H1 (cell line): Measurements from ENCODE around the gene COPZ2. TPM values are rescaled to one million over a fixed set of nuclear protein-coding genes. Genes with fewer than 3 reads are reported as not detected.
A peak's percentile ranks its signal among the peaks of the same experiment; 100 is the strongest.

Experiments used
- CTCF ChIA-PET: fragments of 300-600 bp; sonication (Branson Sonifier 250); formaldehyde crosslinking; loops from one replicate; lab custom pipeline; 2021; ENCODE audit not compliant: partially characterized antibody; lab: Charles Lee
- POLR2A ChIA-PET: fragments of 300-600 bp; sonication (Branson Sonifier 250); formaldehyde crosslinking; loops from one replicate; lab custom pipeline; 2021; ENCODE audit warnings: inconsistent platforms; ENCODE audit not compliant: partially characterized antibody; lab: Charles Lee
- DNase-seq, 2 experiments: peaks; one replicate each; pipeline versions ENCODE4 v3.0.0 to v3.0.0-alpha.2; 2010 to 2022; ENCODE audit warnings: low spot score in 2 of 2, low read depth in 1 of 2, mixed read lengths in 1 of 2
- FAIRE-seq: peaks from 2 replicates; lab custom pipeline; 2011; peaks lifted over from hg19 to GRCh38; lab: Jason Lieb, UNC
- H2AFZ ChIP-seq: 2 replicates; pipeline ENCODE4 v1.8.1; 2012; ENCODE audit warnings: low read length, inconsistent platforms
- H2AK5ac ChIP-seq: 2 replicates; pipeline ENCODE4 v1.6.1; 2013; ENCODE audit warnings: low read depth, low read length
- H2BK120ac ChIP-seq: replicated peaks from 2 replicates; pipeline ENCODE3; 2013; ENCODE audit warnings: low read depth, low read length, inconsistent platforms
- H2BK12ac ChIP-seq: 2 replicates; pipeline ENCODE4 v1.6.1; 2013; ENCODE audit warnings: low read depth, low read length
- H2BK15ac ChIP-seq: 2 replicates; pipeline ENCODE4 v1.6.1; 2013; ENCODE audit warnings: low read length
- H2BK20ac ChIP-seq: 2 replicates; pipeline ENCODE4 v1.6.1; 2013; ENCODE audit warnings: low read length
- H2BK5ac ChIP-seq: 2 replicates; pipeline ENCODE4 v1.6.1; 2013; ENCODE audit warnings: low read depth, low read length
- H3K14ac ChIP-seq: 2 replicates; pipeline ENCODE4 v1.6.1; 2013; ENCODE audit warnings: inconsistent platforms; ENCODE audit not compliant: insufficient read length
- H3K18ac ChIP-seq: 2 replicates; pipeline ENCODE4 v1.6.1; 2013; ENCODE audit warnings: low read length; ENCODE audit errors: extremely low read depth
- H3K23ac ChIP-seq: 2 replicates; pipeline ENCODE4 v1.6.1; 2013; ENCODE audit warnings: inconsistent platforms; ENCODE audit not compliant: insufficient read length
- H3K23me2 ChIP-seq: 2 replicates; pipeline ENCODE4 v1.6.1; 2013; ENCODE audit warnings: low read depth, low read length
- H3K27ac ChIP-seq: 2 replicates; pipeline ENCODE4 v1.6.1; 2011; ENCODE audit warnings: low read depth, low read length, inconsistent platforms
- H3K27me3 ChIP-seq, 4 experiments: replicated peaks in 1 of 4; 1 replicate in 1 of 4; 2 replicates in 3 of 4; pipeline versions ENCODE4 v1.6.1 to v1.8.1; 2011 to 2013; ENCODE audit warnings: low read length in 3 of 4, mild to moderate bottlenecking in 3 of 4, inconsistent platforms in 2 of 4, mixed read lengths in 2 of 4, moderate library complexity in 1 of 4; ENCODE audit not compliant: control insufficient read depth in 3 of 4, insufficient read depth in 3 of 4; ENCODE audit errors: extremely low read depth in 1 of 4
- H3K36me3 ChIP-seq, 4 experiments: 2 replicates each; pipeline versions ENCODE4 v1.6.1 to v1.8.1; 2011 to 2013; ENCODE audit warnings: mild to moderate bottlenecking in 4 of 4, low read length in 3 of 4, moderate library complexity in 2 of 4, control low read depth in 1 of 4, inconsistent platforms in 1 of 4; ENCODE audit not compliant: insufficient read depth in 4 of 4, control insufficient read depth in 2 of 4
- H3K4ac ChIP-seq: replicated peaks from 2 replicates; pipeline ENCODE3; 2013; ENCODE audit warnings: low read length, low read depth, mixed read lengths, inconsistent platforms; ENCODE audit not compliant: insufficient read length
- H3K4me1 ChIP-seq, 4 experiments: replicated peaks in 1 of 4; 1 replicate in 1 of 4; 2 replicates in 3 of 4; pipeline versions ENCODE4 v1.6.1 to v1.8.1; 2011 to 2013; ENCODE audit warnings: low read length in 3 of 4, inconsistent platforms in 2 of 4, mixed read lengths in 1 of 4; ENCODE audit not compliant: insufficient read depth in 4 of 4, control insufficient read depth in 3 of 4
- H3K4me2 ChIP-seq, 2 experiments: 2 replicates each; pipeline versions ENCODE4 v1.6.1 to v1.8.1; 2011 to 2013; ENCODE audit warnings: low read depth in 2 of 2, low read length in 2 of 2, control low read depth in 1 of 2, inconsistent platforms in 1 of 2, mild to moderate bottlenecking in 1 of 2; ENCODE audit not compliant: insufficient read depth in 1 of 2
- H3K4me3 ChIP-seq, 4 experiments: fragments of 200-600, 300-600 bp in 1 of 4; sonication (generic), shearing (Covaris generic), sonication (Bioruptor Twin) in 1 of 4; 2 replicates each; pipeline versions ENCODE4 v1.5.1 to v1.8.1; 2011 to 2016; ENCODE audit warnings: low read length in 4 of 4, low read depth in 3 of 4, control low read depth in 2 of 4, inconsistent platforms in 2 of 4, mild to moderate bottlenecking in 2 of 4, mixed read lengths in 1 of 4, moderate library complexity in 1 of 4; ENCODE audit not compliant: insufficient read depth in 2 of 4; ENCODE audit errors: extremely low read depth in 1 of 4
- H3K56ac ChIP-seq: replicated peaks from 2 replicates; pipeline ENCODE3; 2013; ENCODE audit warnings: low read depth, mild to moderate bottlenecking, mixed read lengths, low read length, inconsistent platforms; ENCODE audit not compliant: insufficient read length
- H3K79me1 ChIP-seq: 2 replicates; pipeline ENCODE4 v1.6.1; 2013; ENCODE audit warnings: low read depth, low read length, control low read depth
- H3K79me2 ChIP-seq, 2 experiments: 2 replicates each; pipeline versions ENCODE4 v1.6.1 to v1.8.1; 2012 to 2013; ENCODE audit warnings: low read length in 2 of 2, mild to moderate bottlenecking in 2 of 2, inconsistent platforms in 1 of 2; ENCODE audit not compliant: insufficient read depth in 2 of 2, control insufficient read depth in 1 of 2
- H3K9ac ChIP-seq, 4 experiments: replicated peaks in 1 of 4; 1 replicate in 1 of 4; 2 replicates in 3 of 4; pipeline versions ENCODE4 v1.6.1 to v1.8.1; 2011 to 2013; ENCODE audit warnings: low read depth in 3 of 4, low read length in 3 of 4, control low read depth in 2 of 4, mild to moderate bottlenecking in 2 of 4, moderate library complexity in 2 of 4, inconsistent platforms in 1 of 4; ENCODE audit errors: extremely low read depth in 1 of 4
- H3K9me3 ChIP-seq, 2 experiments: 2 replicates each; pipeline versions ENCODE4 v1.6.1 to v1.8.1; 2012 to 2013; ENCODE audit warnings: mild to moderate bottlenecking in 2 of 2, moderate library complexity in 2 of 2, control low read depth in 1 of 2, inconsistent platforms in 1 of 2, low read depth in 1 of 2, low read length in 1 of 2, mixed read lengths in 1 of 2; ENCODE audit not compliant: insufficient read depth in 2 of 2
- H4K20me1 ChIP-seq, 2 experiments: replicated peaks in 1 of 2; 2 replicates each; pipeline versions ENCODE3 to v1.8.1; 2011 to 2013; ENCODE audit warnings: inconsistent platforms in 2 of 2, low read length in 2 of 2, mild to moderate bottlenecking in 1 of 2; ENCODE audit not compliant: insufficient read depth in 2 of 2, control insufficient read depth in 1 of 2
- H4K5ac ChIP-seq: 2 replicates; pipeline ENCODE4 v1.6.1; 2013; ENCODE audit warnings: low read length, low read depth, mixed read lengths, inconsistent platforms; ENCODE audit not compliant: insufficient read length
- H4K8ac ChIP-seq: 2 replicates; pipeline ENCODE4 v1.8.0; 2013; ENCODE audit warnings: mild to moderate bottlenecking, moderate library complexity, low read length, inconsistent platforms; ENCODE audit not compliant: insufficient read depth; ENCODE audit errors: extremely low read depth
- H4K91ac ChIP-seq: replicated peaks from 2 replicates; pipeline ENCODE3; 2013; ENCODE audit warnings: low read length, mixed read lengths, inconsistent platforms; ENCODE audit not compliant: insufficient read length
- CEBPB ChIP-seq: IDR thresholded peaks from 2 replicates; pipeline ENCODE4 v1.6.1; 2012; ENCODE audit warnings: low read depth, low read length
- E2F6 ChIP-seq: IDR thresholded peaks from 2 replicates; pipeline ENCODE4 v1.6.1; 2012; ENCODE audit warnings: inconsistent platforms
- JUN ChIP-seq: IDR thresholded peaks from 2 replicates; pipeline ENCODE4 v1.6.1; 2011; ENCODE audit warnings: low read depth, mild to moderate bottlenecking, improper control_type of control experiment, low read length
- MAFK ChIP-seq: IDR thresholded peaks from 2 replicates; pipeline ENCODE4 v1.6.1; 2012; ENCODE audit warnings: low read depth, mild to moderate bottlenecking, improper control_type of control experiment, low read length
- PHF8 ChIP-seq: fragments of 200-600 bp; sonication (generic); conservative IDR thresholded peaks from 2 replicates; pipeline ENCODE4 v1.7.1; 2012; ENCODE audit warnings: low read depth, mild to moderate bottlenecking, inconsistent platforms, low read length, moderate library complexity
- POLR2A ChIP-seq, 2 experiments: IDR thresholded peaks; 1 replicate in 1 of 2; 2 replicates in 1 of 2; pipeline ENCODE4 v1.6.1; 2011; ENCODE audit warnings: low read depth in 2 of 2, low read length in 2 of 2, mild to moderate bottlenecking in 2 of 2; ENCODE audit errors: control extremely low read depth in 1 of 2
- POLR2AphosphoS5 ChIP-seq: IDR thresholded peaks from 2 replicates; pipeline ENCODE4 v1.6.1; 2011; ENCODE audit warnings: low read depth, low read length
- SIN3A ChIP-seq, 2 experiments: IDR thresholded peaks in 1 of 2; conservative IDR thresholded peaks in 1 of 2; 2 replicates each; pipeline ENCODE4 v1.6.1; 2011 to 2012; ENCODE audit warnings: low read length in 2 of 2, improper control_type of control experiment in 1 of 2, low read depth in 1 of 2, mild to moderate bottlenecking in 1 of 2
- TAF1 ChIP-seq: IDR thresholded peaks from 2 replicates; pipeline ENCODE4 v1.6.1; 2011; ENCODE audit warnings: mild to moderate bottlenecking, low read depth, low read length
- TBP ChIP-seq: IDR thresholded peaks from 2 replicates; pipeline ENCODE4 v1.6.1; 2011; ENCODE audit warnings: low read depth, low read length, improper control_type of control experiment
- WGBS, 2 experiments: shearing (Covaris generic) in 1 of 2; methylation state at CpG; one replicate each; pipeline versions ENCODE4 v1.1.6 to v1.1.7; 2013 to 2015; ENCODE audit warnings: low lambda C conversion rate in 2 of 2, mixed read lengths in 2 of 2, inconsistent platforms in 1 of 2, low coverage in 1 of 2, missing lambda C conversion rate in 1 of 2; ENCODE audit not compliant: insufficient replicate concordance in 2 of 2, insufficient coverage in 1 of 2, insufficient read length in 1 of 2; ENCODE audit errors: extremely low coverage in 1 of 2, missing lambda C conversion rate in 1 of 2; 5-methylcytosine and 5-hydroxymethylcytosine counted together
- polyA plus RNA-seq, 7 experiments: library from polyadenylated mRNA; depleted of rRNA in 3 of 7; stranded (reverse) in 5 of 7; unstranded in 2 of 7; fragments of >200 nt in 5 of 7; fragments of 200-250 nt in 2 of 7; gene quantifications; 1 replicate in 5 of 7; 2 replicates in 1 of 7; 4 replicates in 1 of 7; pipeline versions ENCODE4 v1.2.1 to v1.2.3, GENCODE V29; 2011 to 2013; ENCODE audit warnings: missing spikeins in 2 of 7, mixed read lengths in 2 of 7
- total RNA-seq: library from RNA; stranded (reverse); fragmentation: NEBNext Ultra II Directional; extraction: Animal tissue kit (Norgen Biotek cat#: 25700); gene quantifications from 2 replicates; pipeline ENCODE4 v1.2.1, GENCODE V29; 2021

The COPZ2 gene
- total and polyA plus RNA-seq, 2 of the 8 experiments (the other 6 are each of a cell fraction or from before 2014, with no cell fraction given) = 0.24 TPM; not detected in 1

DNA sequence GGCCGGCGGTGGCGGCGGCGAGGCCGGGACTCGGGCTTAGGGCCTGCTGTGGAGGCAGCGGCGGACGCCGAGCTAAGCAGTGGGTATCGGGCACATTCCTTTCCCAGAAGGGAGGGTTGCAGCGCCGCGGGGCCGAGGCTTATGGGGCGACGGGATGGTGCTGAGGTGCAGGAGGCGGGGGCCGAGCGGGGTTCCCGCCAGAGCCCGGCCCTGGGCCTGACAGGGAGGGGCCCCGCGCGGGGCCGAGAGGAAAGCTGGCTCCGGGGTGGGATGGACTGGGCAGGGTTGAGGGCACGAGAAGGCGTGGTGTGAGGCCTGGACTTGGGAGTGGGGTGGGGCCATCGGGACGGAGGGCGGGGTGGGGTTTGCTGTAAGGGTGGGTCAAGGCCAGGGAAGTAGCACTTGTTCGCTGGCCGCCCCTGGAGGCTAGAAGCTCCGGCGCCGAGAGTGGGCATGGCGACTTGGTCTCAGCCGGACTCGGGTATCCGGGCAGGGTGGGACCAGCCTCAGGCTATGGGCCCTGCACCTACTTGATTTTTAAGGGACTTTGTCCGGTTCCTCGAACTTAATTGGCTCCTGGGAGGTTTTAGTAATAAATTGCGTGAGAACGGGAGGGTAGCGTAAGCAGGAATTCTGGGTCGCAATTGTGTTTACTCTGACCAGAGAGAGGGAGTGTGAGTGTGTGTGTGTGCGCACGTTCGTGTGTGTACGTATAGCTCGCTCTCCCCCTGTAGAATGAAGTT lies 11.0 kb upstream of the COPZ2 start:
- peaks cover 2 to 19% of the 10 kb centered on the region in 2 experiments for H4K20me1 ChIP-seq
- DNase-seq (peak in 1 of 2 experiments; percentile 75), FAIRE-seq (no peak)
- H3K27ac ChIP-seq = peak overlapping the region; percentile 81; the same call in 1 of the 2 replicates
- H3K23ac ChIP-seq = no peak overlapping the region
- no peaks in the 10 kb centered on the region; the same call in 1 of the 2 replicates for H3K79me1 ChIP-seq
- H3K9me3 ChIP-seq = no peaks in the 10 kb centered on the region
- H2BK5ac ChIP-seq = peak overlapping the region; percentile 98
- peak overlapping the region; percentile 81 to 95 (median 88) for H3K4me3 ChIP-seq
- H4K5ac ChIP-seq = peak overlapping the region; percentile 86
- H3K23me2 ChIP-seq = peaks cover 10% of the 10 kb centered on the region
- peak overlapping the region; percentile 99 for H4K91ac ChIP-seq
- POLR2A ChIA-PET = interaction anchor here (0.6 to 41.8 kb wide), 46 partner anchors 11 to 450 kb away, joined by 3 to 1227 read pairs (median 4); partner anchors contain the start of genes CBX1, CDK5RAP3, COPZ2 and NFE2L1
- H4K8ac ChIP-seq = peak overlapping the region; percentile 97
- TF ChIP-seq MAFK (no peak), TBP (peak; percentile 87), PHF8 (peak; percentile 88; the same call in 1 of the 2 replicates), TAF1 (peak; percentile 91), POLR2AphosphoS5 (peak; percentile 92), CEBPB (no peak), SIN3A (conservative IDR thresholded peaks at IDR 0.05 in 1 of 2, IDR thresholded peaks at IDR 0.05 in 1 of 2; ENCODE audit: low read depth in 1 of 2, low read length in 2 of 2) (peak in 1 of 2 experiments; percentile 61; a peak in 2 of 4 replicates), JUN (no peak), E2F6 (no peak), POLR2A (IDR thresholded peaks at IDR 0.05; ENCODE audit: control extremely low read depth in 1 of 2, low read depth in 2 of 2, low read length in 2 of 2) (peak; percentile 82 to 83)
- peak overlapping the region; percentile 16 for H3K14ac ChIP-seq
- H3K79me2 ChIP-seq = peaks cover 13 to 61% of the 10 kb centered on the region in 2 experiments
- 1% methylated on average over 29 of the region's 53 CpGs; no CpG with 5 or more reads in 1 of the 2 experiments for WGBS, 2 experiments
- no peak overlapping the region for H2AFZ ChIP-seq
- peak overlapping the region; percentile 58 for H2BK120ac ChIP-seq
- peak overlapping the region; percentile 98 for H3K18ac ChIP-seq
- H2BK12ac ChIP-seq = peak overlapping the region; percentile 62; the same call in 1 of the 2 replicates
- no peak overlapping the region for H2BK20ac ChIP-seq
- peak overlapping the region; percentile 20; the same call in 1 of the 2 replicates for H2BK15ac ChIP-seq
- peak overlapping the region; percentile 76 to 96 (median 83) for H3K9ac ChIP-seq
- peak overlapping the region; percentile 91 for H3K4ac ChIP-seq
- H3K56ac ChIP-seq = peak overlapping the region; percentile 97
- no peaks in the 10 kb centered on the region for H3K27me3 ChIP-seq
- peak overlapping the region; percentile 96; the same call in 1 of the 2 replicates for H2AK5ac ChIP-seq
- peaks cover 11 to 35% (median 26%) of the 10 kb centered on the region in 4 experiments; a peak in 6 of 7 replicates for H3K4me1 ChIP-seq
- peaks cover 2 to 23% (median 7%) of the 10 kb centered on the region in 4 experiments; a peak in 5 of 8 replicates for H3K36me3 ChIP-seq
- CTCF ChIA-PET = interaction anchor here (0.6 to 10.5 kb wide), 15 partner anchors 10 to 259 kb away, joined by 3 to 111 read pairs (median 7); no protein-coding TSS in a partner anchor
- peak overlapping the region; percentile 79 to 89 for H3K4me2 ChIP-seq
